Ammon's horn (tissue), 1 donor: ENCODE data around the gene CYP4Z1.
"Not testable (repeated sequence)": the region's sequence is repeated elsewhere in the genome, so short reads cannot be mapped to it uniquely, and the experiment has no call there.

Experiments used
- DNase-seq: peaks from one replicate; pipeline ENCODE4 v3.0.0-alpha.2; 2016; ENCODE audit warnings: low spot score

CYP4Z1 gene

GRCh38 chr1:47067097-47067594 lies at the start of gene CYP4Z1:
TSS of gene CYP4Z1 (plus strand) at chr1:47067231. CDS start at chr1:47067491, 260 bp downstream.
- DNase-seq, result no peak

- no peak for DNase-seq
Measured at GRCh38 chr1:47021070-47021469, 46.0 kb upstream of the CYP4Z1 start.

GRCh38 chr1:47023268-47024140 lies 43.5 kb upstream of the CYP4Z1 start, which contains the start of gene CYP4X1:
TSS of gene CYP4X1 (plus strand) at chr1:47023669. CDS start at chr1:47023818, 149 bp downstream.
- peak; percentile 28 for DNase-seq

GRCh38 chr1:47024141-47024801 lies 42.8 kb upstream of the CYP4Z1 start:
- DNase-seq, result no peak

- no peak for DNase-seq
Measured at GRCh38 chr1:47030170-47030805, 36.7 kb upstream of the CYP4Z1 start.

- no peak for DNase-seq
Measured at GRCh38 chr1:47031059-47031458, 36.0 kb upstream of the CYP4Z1 start.

- no peak for DNase-seq
Measured at GRCh38 chr1:47031585-47031984, 35.4 kb upstream of the CYP4Z1 start.

- no peak for DNase-seq
Measured at GRCh38 chr1:47036764-47037163, 30.3 kb upstream of the CYP4Z1 start.

GRCh38 chr1:47059376-47059775 lies 7.7 kb upstream of the CYP4Z1 start:
- DNase-seq, result no peak

GRCh38 chr1:47069080-47069479 lies 2.0 kb downstream of the CYP4Z1 start:
- DNase-seq, result not testable (repeated sequence)

- not testable (repeated sequence) for DNase-seq
Measured at GRCh38 chr1:47069509-47069908, 2.5 kb downstream of the CYP4Z1 start.

- DNase-seq, result peak; percentile 3
Measured at GRCh38 chr1:47089356-47089755, 22.3 kb downstream of the CYP4Z1 start.

GRCh38 chr1:47091476-47091875 lies 24.4 kb downstream of the CYP4Z1 start:
- DNase-seq, result not testable (repeated sequence)

- no peak for DNase-seq
Measured at GRCh38 chr1:47104816-47105215, 37.8 kb downstream of the CYP4Z1 start.

GRCh38 chr1:47106792-47107191 lies 39.8 kb downstream of the CYP4Z1 start:
- DNase-seq, result no peak

- not testable (repeated sequence) for DNase-seq
Measured at GRCh38 chr1:47107851-47108574, 41.0 kb downstream of the CYP4Z1 start.

GRCh38 chr1:47109482-47109881 lies 42.5 kb downstream of the CYP4Z1 start:
- DNase-seq, result not testable (repeated sequence)

GRCh38 chr1:47113178-47113577 lies 46.1 kb downstream of the CYP4Z1 start:
- no peak for DNase-seq

- not testable (repeated sequence) for DNase-seq
Measured at GRCh38 chr1:47121039-47121438, 54.0 kb downstream of the CYP4Z1 start.

- DNase-seq, result not testable (repeated sequence)
Measured at GRCh38 chr1:47124834-47125233, 57.8 kb downstream of the CYP4Z1 start.

GRCh38 chr1:47126997-47127396 lies 60.0 kb downstream of the CYP4Z1 start:
- not testable (repeated sequence) for DNase-seq

- no peak for DNase-seq
Measured at GRCh38 chr1:47128221-47128620, 61.2 kb downstream of the CYP4Z1 start.
